ENCODE measurements around the gene CBARP.
A peak's percentile ranks its signal among the peaks of the same experiment; 100 is the strongest.

The CBARP gene

DNA sequence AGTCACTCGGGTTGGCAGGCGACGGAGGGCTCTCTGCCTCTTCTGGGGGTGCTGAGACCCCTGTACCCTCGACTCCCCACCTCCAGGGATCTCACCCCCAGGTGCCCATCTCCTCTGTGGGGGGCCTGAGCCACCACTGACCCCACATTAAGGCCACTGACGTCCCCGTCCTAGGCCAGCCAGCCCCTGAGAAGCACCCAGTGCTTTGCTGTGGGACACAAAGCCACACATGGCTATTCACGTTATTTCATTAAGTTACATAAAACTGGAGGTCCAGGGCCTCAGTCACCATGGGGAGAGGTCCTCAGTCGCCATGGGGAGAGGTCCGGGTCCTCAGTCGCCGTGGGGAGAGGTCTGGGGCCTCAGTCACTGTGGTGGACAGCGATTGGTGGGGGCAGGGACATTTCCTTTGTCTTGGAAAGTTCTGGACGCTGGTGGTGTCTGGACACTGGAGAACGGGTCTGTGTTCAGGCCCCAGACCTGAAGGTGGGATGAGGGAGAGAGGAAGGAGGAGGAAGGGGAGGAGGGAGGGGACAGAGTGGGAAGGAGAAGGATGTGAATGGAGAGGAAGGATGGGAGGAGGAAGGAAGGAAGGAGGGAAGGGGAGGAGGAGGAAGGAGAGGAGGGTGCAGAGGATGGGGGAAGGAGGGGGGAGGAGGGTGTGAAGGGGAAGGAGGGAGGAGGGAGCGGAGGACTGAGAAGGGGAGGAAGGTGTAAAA, 43.9 kb upstream of the CBARP start:
- 82 to 83% methylated on average over 15 of the region's 15 CpGs for WGBS, 2 experiments
- Histone ChIP-seq H3K27me3 (ENCODE audit: control insufficient read depth, insufficient read depth, low read length, poor library complexity, severe bottlenecking) (peaks cover 29% of the 10 kb centered on the region), H3K27ac (ENCODE audit: insufficient read depth, low read depth, low read length, poor library complexity, severe bottlenecking) (no peak overlapping the region), H3K36me3 (ENCODE audit: control insufficient read depth, insufficient read depth, low read length) (peaks cover 4% of the 10 kb centered on the region), H3K9me3 (ENCODE audit: control insufficient read depth, low read length) (no peaks in the 10 kb centered on the region), H3K4me3 (ENCODE audit: insufficient read depth, low read depth, low read length) (no peak overlapping the region), H3K4me1 (ENCODE audit: control insufficient read depth, insufficient read depth, low read length) (peaks cover 4% of the 10 kb centered on the region)

DNA sequence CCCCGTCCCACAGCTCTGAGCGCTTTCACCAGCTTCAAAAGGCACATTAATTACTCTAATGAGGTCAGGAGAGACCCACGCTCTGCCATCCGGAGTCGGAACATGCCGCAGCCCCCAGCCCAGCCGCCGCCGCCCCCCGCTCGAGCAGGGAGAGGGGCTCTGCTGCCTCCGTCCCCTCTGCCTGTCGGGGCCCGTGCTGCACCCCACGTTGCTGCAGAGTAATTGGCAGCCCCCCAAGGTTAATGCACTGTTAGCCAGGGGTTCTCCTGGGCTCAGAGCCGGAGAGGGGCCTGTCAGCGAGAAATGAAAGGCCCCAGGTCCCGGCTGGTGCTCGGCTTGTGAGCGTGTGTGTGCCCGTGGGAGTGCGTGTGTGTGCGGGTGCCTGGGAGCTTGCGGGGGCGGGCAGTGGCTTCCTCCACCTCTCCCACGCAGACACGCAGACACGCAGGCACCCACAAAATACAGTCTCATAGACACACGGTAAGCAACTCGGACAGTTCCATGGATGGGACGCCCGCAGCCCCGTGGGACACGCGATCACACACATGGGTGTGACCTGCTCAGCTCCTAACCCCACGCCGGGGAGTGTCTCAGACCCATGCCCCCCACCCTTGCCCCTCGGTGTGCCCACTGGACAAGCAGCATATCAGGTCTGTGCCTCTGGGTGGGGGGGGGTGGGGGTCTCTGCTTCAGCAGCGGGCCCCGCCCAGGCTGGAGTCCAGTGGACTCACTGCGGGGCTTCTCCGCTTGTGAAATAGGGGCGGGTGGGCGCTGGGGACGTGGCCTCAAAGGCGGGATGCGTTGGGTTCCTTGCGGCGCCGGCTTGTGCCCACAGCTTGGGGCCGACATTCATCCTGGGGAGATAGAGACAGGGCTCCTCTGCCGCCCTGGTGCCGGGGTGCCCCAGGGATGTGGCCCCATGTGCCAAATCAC, 43.1 kb upstream of the CBARP start:
- peaks cover 4% of the 10 kb centered on the region for H3K36me3 ChIP-seq (ENCODE audit: control insufficient read depth, insufficient read depth, low read length)
- 94% methylated on average over 53 of the region's 53 CpGs for WGBS, 2 experiments
- no peak overlapping the region for H3K27ac ChIP-seq (ENCODE audit: insufficient read depth, low read depth, low read length, poor library complexity, severe bottlenecking)
- H3K4me3 ChIP-seq (ENCODE audit: insufficient read depth, low read depth, low read length) = no peak overlapping the region
- peaks cover 24% of the 10 kb centered on the region for H3K27me3 ChIP-seq (ENCODE audit: control insufficient read depth, insufficient read depth, low read length, poor library complexity, severe bottlenecking)
- H3K9me3 ChIP-seq (ENCODE audit: control insufficient read depth, low read length) = no peaks in the 10 kb centered on the region
- H3K4me1 ChIP-seq (ENCODE audit: control insufficient read depth, insufficient read depth, low read length) = peaks cover 11% of the 10 kb centered on the region

DNA sequence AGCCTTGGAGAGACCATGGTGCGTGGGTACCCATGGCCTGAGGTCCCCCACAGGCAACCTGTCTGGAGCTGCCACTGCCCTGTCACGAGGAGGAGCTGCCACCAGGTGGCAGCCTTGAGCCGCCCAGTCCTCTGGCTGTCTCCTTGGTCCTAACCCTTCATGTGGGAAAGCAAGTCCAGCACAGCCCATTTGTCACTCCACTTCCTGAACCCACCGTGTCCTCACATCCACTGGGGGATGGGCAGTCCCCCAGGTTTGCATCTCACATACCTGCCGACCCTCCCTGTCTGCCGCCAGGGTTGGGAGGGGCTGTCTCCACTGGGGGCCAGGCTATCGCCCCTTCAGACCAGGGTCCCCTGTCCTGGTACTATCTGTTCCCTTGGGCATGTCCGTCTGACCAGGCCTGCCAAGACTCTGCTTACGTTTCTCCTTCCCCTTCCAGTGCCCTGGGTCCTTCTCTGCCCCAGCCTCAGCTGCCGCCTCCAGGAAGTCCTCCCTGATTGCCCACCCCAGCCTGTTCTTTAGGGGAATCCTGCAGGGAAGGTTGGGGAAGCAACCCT, 42.1 kb upstream of the CBARP start:
- WGBS, 2 experiments = 44 to 47% methylated on average over 10 of the region's 10 CpGs
- Histone ChIP-seq H3K27me3 (ENCODE audit: control insufficient read depth, insufficient read depth, low read length, poor library complexity, severe bottlenecking) (peaks cover 16% of the 10 kb centered on the region), H3K9me3 (ENCODE audit: control insufficient read depth, low read length) (no peaks in the 10 kb centered on the region), H3K4me3 (ENCODE audit: insufficient read depth, low read depth, low read length) (no peak overlapping the region), H3K27ac (ENCODE audit: insufficient read depth, low read depth, low read length, poor library complexity, severe bottlenecking) (no peak overlapping the region), H3K4me1 (ENCODE audit: control insufficient read depth, insufficient read depth, low read length) (peaks cover 11% of the 10 kb centered on the region), H3K36me3 (ENCODE audit: control insufficient read depth, insufficient read depth, low read length) (peaks cover 4% of the 10 kb centered on the region)

DNA sequence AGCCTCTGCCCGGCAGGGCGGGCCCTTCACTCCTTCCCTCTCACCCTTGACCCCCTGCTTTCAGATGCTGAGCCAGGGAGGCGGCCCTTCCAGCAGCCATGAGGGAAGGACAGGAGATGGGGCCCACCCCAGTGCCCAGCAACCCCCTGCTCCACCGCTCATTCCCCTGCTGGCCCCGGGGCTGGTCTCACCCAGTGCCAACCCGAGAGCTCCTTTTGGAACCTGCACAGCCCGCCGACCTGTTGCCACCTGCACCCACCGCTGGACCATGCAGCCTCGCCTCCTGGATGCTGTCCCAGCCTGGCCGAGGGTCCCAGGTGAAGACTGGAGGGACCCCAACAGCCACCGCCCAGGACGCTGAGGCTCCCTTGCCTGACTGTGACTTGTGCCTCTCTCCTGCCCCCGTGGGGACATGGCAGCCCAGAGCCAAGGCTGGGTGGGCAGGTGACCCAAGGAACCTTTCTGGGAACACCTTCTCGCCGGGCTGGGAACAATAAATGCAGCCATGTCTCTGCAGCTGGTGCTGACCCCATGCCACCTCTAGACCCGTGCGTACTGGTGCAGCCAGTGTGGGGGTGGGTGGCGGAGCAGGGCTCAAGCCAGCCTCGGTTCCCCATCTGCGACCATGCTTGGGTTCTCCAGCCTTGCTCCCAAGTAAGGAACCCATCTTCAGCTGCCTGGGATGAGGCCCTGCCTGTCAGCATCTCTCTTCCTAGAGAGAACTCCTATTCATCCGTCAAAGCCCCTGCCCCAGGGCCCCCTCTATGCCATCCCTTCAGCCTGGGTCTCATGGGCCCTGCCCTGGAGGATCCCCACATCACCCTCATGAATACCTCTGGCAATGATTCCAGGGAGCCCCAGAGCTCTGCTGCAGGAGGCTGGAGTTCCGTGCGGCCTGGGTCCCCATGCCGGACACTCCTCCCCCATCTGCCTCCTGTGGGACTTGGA, 41.2 kb upstream of the CBARP start:
- Histone ChIP-seq H3K4me3 (ENCODE audit: insufficient read depth, low read depth, low read length) (no peak overlapping the region), H3K36me3 (ENCODE audit: control insufficient read depth, insufficient read depth, low read length) (peaks cover 9% of the 10 kb centered on the region), H3K27me3 (ENCODE audit: control insufficient read depth, insufficient read depth, low read length, poor library complexity, severe bottlenecking) (peaks cover 8% of the 10 kb centered on the region), H3K4me1 (ENCODE audit: control insufficient read depth, insufficient read depth, low read length) (peaks cover 14% of the 10 kb centered on the region), H3K27ac (ENCODE audit: insufficient read depth, low read depth, low read length, poor library complexity, severe bottlenecking) (no peak overlapping the region), H3K9me3 (ENCODE audit: control insufficient read depth, low read length) (no peaks in the 10 kb centered on the region)
- 94 to 95% methylated on average over 25 of the region's 25 CpGs for WGBS, 2 experiments

DNA sequence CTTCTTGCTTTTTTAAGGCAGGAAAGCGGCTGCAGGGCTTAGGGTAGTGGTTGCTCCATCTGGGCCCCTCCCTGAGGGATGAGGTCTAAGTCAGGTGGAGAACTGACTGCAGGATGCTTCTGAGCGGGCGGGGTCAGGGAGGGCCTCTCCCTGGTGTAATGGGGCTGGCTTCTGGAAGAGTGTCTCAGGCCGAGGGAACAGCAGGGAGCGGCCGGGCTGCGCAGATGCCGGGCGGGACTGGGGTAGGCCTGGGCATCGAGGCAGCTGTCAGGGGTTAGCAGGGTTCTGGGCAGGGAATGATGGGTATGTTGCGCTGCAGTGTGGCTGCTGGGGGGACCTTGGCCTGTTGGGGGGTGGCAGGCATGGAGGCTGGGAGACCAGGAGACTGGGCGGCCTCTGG, 40.3 kb upstream of the CBARP start:
- Histone ChIP-seq H3K36me3 (ENCODE audit: control insufficient read depth, insufficient read depth, low read length) (peaks cover 17% of the 10 kb centered on the region), H3K4me1 (ENCODE audit: control insufficient read depth, insufficient read depth, low read length) (peaks cover 15% of the 10 kb centered on the region), H3K9me3 (ENCODE audit: control insufficient read depth, low read length) (no peaks in the 10 kb centered on the region), H3K4me3 (ENCODE audit: insufficient read depth, low read depth, low read length) (no peak overlapping the region), H3K27me3 (ENCODE audit: control insufficient read depth, insufficient read depth, low read length, poor library complexity, severe bottlenecking) (no peaks in the 10 kb centered on the region), H3K27ac (ENCODE audit: insufficient read depth, low read depth, low read length, poor library complexity, severe bottlenecking) (no peak overlapping the region)
- WGBS, 2 experiments = 92 to 93% methylated on average over 12 of the region's 12 CpGs

DNA sequence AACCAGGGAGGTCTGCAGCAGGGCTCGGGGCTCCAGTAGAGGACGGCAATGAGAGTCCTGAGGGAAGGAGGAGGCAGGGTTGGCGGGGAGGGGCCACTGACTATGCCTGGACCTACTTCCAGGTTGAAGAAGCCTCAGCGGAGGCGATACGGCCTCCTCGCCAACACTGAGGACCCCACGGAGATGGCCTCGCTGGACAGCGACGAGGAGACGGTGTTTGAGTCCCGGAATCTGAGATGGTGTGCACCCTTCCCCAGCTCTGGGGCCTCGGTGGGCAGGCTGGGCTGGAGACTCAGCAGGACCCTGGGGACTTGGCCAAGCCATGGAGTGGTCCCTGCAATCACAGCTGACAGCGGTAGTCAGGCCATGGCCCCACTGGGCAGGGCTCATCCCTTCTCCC, 39.3 kb upstream of the CBARP start:
- Histone ChIP-seq H3K27ac (ENCODE audit: insufficient read depth, low read depth, low read length, poor library complexity, severe bottlenecking) (no peak overlapping the region), H3K36me3 (ENCODE audit: control insufficient read depth, insufficient read depth, low read length) (peaks cover 26% of the 10 kb centered on the region)
- 95% methylated on average over 15 of the region's 15 CpGs for whole genome bisulfite sequencing, 2 experiments

DNA sequence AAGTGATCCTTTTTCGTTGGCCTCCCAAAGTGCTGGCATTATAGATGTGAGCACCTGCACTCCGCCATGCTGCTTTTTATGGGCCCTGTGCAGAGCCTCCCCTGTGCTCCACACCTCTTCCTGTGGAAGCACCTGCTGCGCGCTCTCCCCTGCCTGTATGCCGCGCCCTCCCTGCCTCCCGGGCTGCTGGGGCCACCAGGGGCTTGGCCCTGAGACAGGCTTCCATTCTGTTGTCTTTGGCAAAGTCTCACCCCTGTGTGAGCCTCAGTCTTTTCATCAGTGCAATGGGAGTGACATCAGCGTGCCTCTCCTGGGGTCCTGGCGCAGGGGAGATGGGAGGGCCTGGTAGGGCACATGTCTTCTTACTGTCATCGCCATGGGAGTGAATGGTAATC, 38.8 kb upstream of the CBARP start:
- H3K36me3 ChIP-seq (ENCODE audit: control insufficient read depth, insufficient read depth, low read length) = peaks cover 30% of the 10 kb centered on the region
- peak overlapping the region; percentile 47 for H3K4me3 ChIP-seq (ENCODE audit: insufficient read depth, low read depth, low read length)
- no peaks in the 10 kb centered on the region for H3K9me3 ChIP-seq (ENCODE audit: control insufficient read depth, low read length)
- H3K27me3 ChIP-seq (ENCODE audit: control insufficient read depth, insufficient read depth, low read length, poor library complexity, severe bottlenecking) = no peaks in the 10 kb centered on the region
- H3K4me1 ChIP-seq (ENCODE audit: control insufficient read depth, insufficient read depth, low read length) = peaks cover 19% of the 10 kb centered on the region
- no peak overlapping the region for H3K27ac ChIP-seq (ENCODE audit: insufficient read depth, low read depth, low read length, poor library complexity, severe bottlenecking)
- WGBS, 2 experiments = 86 to 87% methylated on average over 10 of the region's 10 CpGs

More for the DNA sequence above, 39.3 kb upstream of the CBARP start:
- peaks cover 19% of the 10 kb centered on the region for H3K4me1 ChIP-seq (ENCODE audit: control insufficient read depth, insufficient read depth, low read length)
- no peaks in the 10 kb centered on the region for H3K9me3 ChIP-seq (ENCODE audit: control insufficient read depth, low read length)
- H3K27me3 ChIP-seq (ENCODE audit: control insufficient read depth, insufficient read depth, low read length, poor library complexity, severe bottlenecking) = no peaks in the 10 kb centered on the region
- no peak overlapping the region for H3K4me3 ChIP-seq (ENCODE audit: insufficient read depth, low read depth, low read length)

DNA sequence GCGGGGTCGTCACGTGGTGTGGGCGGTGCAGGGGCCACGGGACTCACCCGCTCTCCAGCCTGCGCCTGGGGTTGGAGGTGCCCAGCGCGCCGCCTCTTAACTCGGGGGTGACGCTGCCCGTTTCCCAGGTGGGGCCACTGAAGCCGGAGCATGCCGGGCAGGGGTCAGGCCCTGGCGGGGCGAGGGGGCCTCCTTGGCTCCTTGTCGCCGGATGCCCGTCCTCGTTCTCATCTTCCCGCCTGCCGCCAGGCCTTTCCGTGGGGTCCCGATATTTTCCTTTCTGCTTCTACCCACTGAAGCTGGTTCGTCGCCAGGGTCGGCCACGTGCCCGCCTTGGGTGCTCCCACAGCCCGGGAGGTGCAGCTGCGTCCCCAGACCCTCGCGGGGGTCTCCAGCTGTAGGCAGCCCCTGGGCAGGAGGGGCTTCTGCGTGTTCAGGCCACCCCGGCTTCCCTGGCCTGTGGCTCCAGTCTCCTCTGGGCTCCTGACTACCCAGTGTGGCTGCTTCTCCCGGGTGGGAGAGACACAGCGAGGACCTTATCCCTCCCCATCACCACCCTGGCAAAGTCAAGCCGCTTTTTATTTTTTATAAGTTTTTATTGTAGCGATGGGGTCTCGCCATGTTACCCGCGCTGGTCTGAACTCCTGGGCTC, 38.3 kb upstream of the CBARP start:
- H3K27me3 ChIP-seq (ENCODE audit: control insufficient read depth, insufficient read depth, low read length, poor library complexity, severe bottlenecking) = no peaks in the 10 kb centered on the region
- peak overlapping the region; percentile 47 for H3K27ac ChIP-seq (ENCODE audit: insufficient read depth, low read depth, low read length, poor library complexity, severe bottlenecking)
- H3K36me3 ChIP-seq (ENCODE audit: control insufficient read depth, insufficient read depth, low read length) = peaks cover 35% of the 10 kb centered on the region

DNA sequence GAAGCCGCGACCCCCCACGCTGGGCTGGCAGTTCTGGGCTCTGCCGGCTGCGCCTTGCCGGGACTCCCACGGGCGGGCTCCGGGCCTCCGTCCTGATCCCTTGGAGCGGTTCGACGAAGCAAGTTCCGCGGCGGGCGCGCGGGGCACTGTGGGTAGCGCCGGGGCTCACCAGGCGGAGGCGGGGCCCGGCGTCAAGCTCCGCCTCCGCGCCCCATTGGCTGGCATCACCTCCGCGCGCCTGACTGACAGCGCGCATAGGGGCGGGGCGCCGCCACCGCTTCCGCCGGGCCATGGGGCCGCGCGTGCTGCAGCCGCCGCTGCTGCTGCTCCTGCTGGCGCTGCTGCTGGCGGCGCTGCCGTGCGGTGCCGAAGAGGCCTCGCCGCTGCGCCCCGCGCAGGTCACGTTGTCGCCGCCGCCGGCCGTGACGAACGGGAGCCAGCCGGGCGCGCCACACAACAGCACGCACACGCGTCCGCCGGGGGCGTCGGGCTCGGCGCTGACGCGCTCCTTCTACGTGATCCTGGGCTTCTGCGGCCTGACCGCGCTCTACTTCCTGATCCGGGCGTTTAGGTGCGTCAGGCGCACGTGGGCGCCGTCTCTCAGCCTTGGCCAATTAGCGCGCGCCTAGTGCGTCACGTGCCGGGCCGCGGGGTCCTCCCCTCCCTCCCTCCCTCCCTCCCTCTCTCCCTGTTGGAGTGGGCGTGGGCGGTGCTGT, 37.6 kb upstream of the CBARP start, which contains the start of gene FAM174C:
Gene FAM174C, plus strand, starts transcription at position 271 of the 716 bp plus-strand sequence. Its CDS starts 20 bp downstream, at position 291.
- no peaks in the 10 kb centered on the region for H3K9me3 ChIP-seq (ENCODE audit: control insufficient read depth, low read length)
- 1% methylated on average over 98 of the region's 98 CpGs for WGBS, 2 experiments
- peaks cover 35% of the 10 kb centered on the region for H3K36me3 ChIP-seq (ENCODE audit: control insufficient read depth, insufficient read depth, low read length)
- peak within 1 kb of the TSS; percentile 96 for H3K27ac ChIP-seq (ENCODE audit: insufficient read depth, low read depth, low read length, poor library complexity, severe bottlenecking)
- peaks cover 27% of the 10 kb centered on the region for H3K4me1 ChIP-seq (ENCODE audit: control insufficient read depth, insufficient read depth, low read length)
- peak within 1 kb of the TSS; percentile 47 for H3K4me3 ChIP-seq (ENCODE audit: insufficient read depth, low read depth, low read length)
- no peaks in the 10 kb centered on the region for H3K27me3 ChIP-seq (ENCODE audit: control insufficient read depth, insufficient read depth, low read length, poor library complexity, severe bottlenecking)

More for the DNA sequence above, 38.3 kb upstream of the CBARP start:
- H3K4me1 ChIP-seq (ENCODE audit: control insufficient read depth, insufficient read depth, low read length) = peaks cover 20% of the 10 kb centered on the region
- H3K4me3 ChIP-seq (ENCODE audit: insufficient read depth, low read depth, low read length) = peak overlapping the region; percentile 47
- H3K9me3 ChIP-seq (ENCODE audit: control insufficient read depth, low read length) = no peaks in the 10 kb centered on the region
- 18 to 19% methylated on average over 43 of the region's 43 CpGs for WGBS, 2 experiments
